Keratinocyte (primary cell): ENCODE data around the gene DHRS11.

ENCODE experiments used
- EZH2 ChIP-seq: IDR thresholded peaks from one replicate; pipeline ENCODE4 v1.6.1; 2012; ENCODE audit warnings: inconsistent platforms, mild to moderate bottlenecking, low read length, moderate library complexity
- TF ChIP-seq, protein P1 (sequence below), 3 experiments: IDR thresholded peaks in 1 of 3; conservative IDR thresholded peaks in 1 of 3; optimal IDR thresholded peaks in 1 of 3; 2 replicates in 2 of 3; 3 replicates in 1 of 3; pipeline versions ENCODE3 to v1.5.1; 2011; ENCODE audit warnings: low read length in 3 of 3, mild to moderate bottlenecking in 3 of 3, moderate library complexity in 2 of 3, control low read depth in 1 of 3, inconsistent platforms in 1 of 3; ENCODE audit not compliant: insufficient read depth in 2 of 3; ENCODE audit errors: extremely low read depth in 1 of 3

DNA sequence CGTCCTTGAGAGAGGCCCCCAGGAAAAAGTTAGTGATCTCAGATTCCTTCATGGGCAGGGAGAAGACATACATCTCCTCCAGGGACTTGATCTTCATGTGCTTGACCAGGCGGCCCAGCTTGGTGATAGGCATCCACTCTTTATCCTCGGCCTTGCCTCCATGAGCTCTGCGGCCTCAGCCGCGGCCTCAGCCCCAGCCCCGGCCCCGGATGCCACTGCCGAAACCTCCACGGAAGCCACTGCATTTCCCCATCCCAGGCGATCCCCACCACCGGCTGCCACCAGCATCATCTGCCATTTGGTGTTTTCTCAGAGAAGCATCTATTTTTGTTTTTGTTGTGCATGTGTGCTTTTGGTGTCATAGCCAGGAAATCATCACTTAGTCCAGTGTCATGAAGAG is 16.7 kb upstream of the DHRS11 start:
- TF ChIP-seq, protein P1, sequence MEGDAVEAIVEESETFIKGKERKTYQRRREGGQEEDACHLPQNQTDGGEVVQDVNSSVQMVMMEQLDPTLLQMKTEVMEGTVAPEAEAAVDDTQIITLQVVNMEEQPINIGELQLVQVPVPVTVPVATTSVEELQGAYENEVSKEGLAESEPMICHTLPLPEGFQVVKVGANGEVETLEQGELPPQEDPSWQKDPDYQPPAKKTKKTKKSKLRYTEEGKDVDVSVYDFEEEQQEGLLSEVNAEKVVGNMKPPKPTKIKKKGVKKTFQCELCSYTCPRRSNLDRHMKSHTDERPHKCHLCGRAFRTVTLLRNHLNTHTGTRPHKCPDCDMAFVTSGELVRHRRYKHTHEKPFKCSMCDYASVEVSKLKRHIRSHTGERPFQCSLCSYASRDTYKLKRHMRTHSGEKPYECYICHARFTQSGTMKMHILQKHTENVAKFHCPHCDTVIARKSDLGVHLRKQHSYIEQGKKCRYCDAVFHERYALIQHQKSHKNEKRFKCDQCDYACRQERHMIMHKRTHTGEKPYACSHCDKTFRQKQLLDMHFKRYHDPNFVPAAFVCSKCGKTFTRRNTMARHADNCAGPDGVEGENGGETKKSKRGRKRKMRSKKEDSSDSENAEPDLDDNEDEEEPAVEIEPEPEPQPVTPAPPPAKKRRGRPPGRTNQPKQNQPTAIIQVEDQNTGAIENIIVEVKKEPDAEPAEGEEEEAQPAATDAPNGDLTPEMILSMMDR (optimal IDR thresholded peaks at IDR 0.05 in 1 of 3, IDR thresholded peaks at IDR 0.05 in 1 of 3, conservative IDR thresholded peaks at IDR 0.05 in 1 of 3; ENCODE audit: extremely low read depth in 1 of 3, insufficient read depth in 2 of 3, low read length in 3 of 3) = no peak
- TF ChIP-seq EZH2 = no peak
